K562 (cell line): ENCODE data around the gene OR14A16. TPM values are rescaled to one million over a fixed set of nuclear protein-coding genes. Genes with fewer than 3 reads are reported as not detected.

ENCODE experiments used
- ATAC-seq: fragments of 200-7000 bp; cut with Tn5 transposase; 3 replicates; pipeline ENCODE4 v1.9.1; 2020; ENCODE audit warnings: moderate library complexity
- BruUV-seq: library from RNA; stranded (reverse); fragments of 400-500 nt; replicated peaks from 2 replicates; lab custom pipeline; 2021; lab: Mats Ljungman, UMichigan
- CTCF ChIA-PET: fragments of 300-600 bp; formaldehyde crosslinking; extraction: SDS; loops from one replicate; lab custom pipeline; 2021; ENCODE audit warnings: low intra/inter-chr PET ratio; lab: Yijun Ruan, JAX
- POLR2A ChIA-PET: fragments of 300-600, 350-650 bp; sonication (Branson Sonifier 250); formaldehyde crosslinking; extraction: SDS; loops from one replicate; lab custom pipeline; 2021; ENCODE audit warnings: antibody characterized with exemption, inconsistent platforms; lab: Yijun Ruan, JAX
- DNase-seq, 4 experiments: peaks; one replicate each; pipeline versions ENCODE4 v3.0.0 to v3.0.0-alpha.2; 2011 to 2018; ENCODE audit warnings: low spot score in 3 of 4, mixed read lengths in 3 of 4; ENCODE audit errors: extremely low read depth in 1 of 4
- FAIRE-seq: peaks from 2 replicates; lab custom pipeline; 2011; peaks lifted over from hg19 to GRCh38; lab: Jason Lieb, UNC
- H2AFZ ChIP-seq: 2 replicates; pipeline ENCODE4 v1.6.0; 2011; ENCODE audit warnings: low read depth, low read length, control low read depth, inconsistent platforms
- H3K27ac ChIP-seq: fragments of 200-600 bp; 3 replicates; pipeline ENCODE4 v1.8.0; 2011; ENCODE audit warnings: low read depth, mild to moderate bottlenecking, control low read depth, inconsistent platforms, low read length, moderate library complexity, mixed read lengths; ENCODE audit errors: extremely low read depth
- H3K27me3 ChIP-seq, 2 experiments: fragments of 300-600 bp in 1 of 2; 2 replicates in 1 of 2; 3 replicates in 1 of 2; pipeline versions ENCODE4 v1.6.0 to v1.8.0; 2011; ENCODE audit warnings: inconsistent platforms in 2 of 2, low read length in 2 of 2, mild to moderate bottlenecking in 1 of 2, mixed read lengths in 1 of 2, moderate library complexity in 1 of 2; ENCODE audit not compliant: control insufficient read depth in 2 of 2, insufficient read depth in 2 of 2
- H3K36me3 ChIP-seq: fragments of 300-600 bp; 3 replicates; pipeline ENCODE4 v1.8.0; 2011; ENCODE audit warnings: mild to moderate bottlenecking, low read length, inconsistent platforms; ENCODE audit not compliant: control insufficient read depth, insufficient read depth
- H3K4me1 ChIP-seq, 2 experiments: fragments of 200-600 bp in 1 of 2; replicated peaks in 1 of 2; 2 replicates in 1 of 2; 3 replicates in 1 of 2; pipeline versions ENCODE4 v1.5.1 to v1.8.0; 2011; ENCODE audit warnings: inconsistent platforms in 2 of 2, low read length in 2 of 2, mild to moderate bottlenecking in 1 of 2, mixed read lengths in 1 of 2, moderate library complexity in 1 of 2; ENCODE audit not compliant: control insufficient read depth in 2 of 2, insufficient read depth in 2 of 2
- H3K4me2 ChIP-seq: 2 replicates; pipeline ENCODE4 v1.6.1; 2011; ENCODE audit warnings: low read length, control low read depth, inconsistent platforms, mixed read lengths; ENCODE audit not compliant: insufficient read depth
- H3K4me3 ChIP-seq: fragments of 200-600 bp; sonication (generic), shearing (Covaris generic); 2 replicates; pipeline ENCODE4 v1.5.1; 2016; ENCODE audit warnings: control low read depth, inconsistent platforms
- H3K79me2 ChIP-seq: fragments of 200-600 bp; 3 replicates; pipeline ENCODE4 v1.8.0; 2011; ENCODE audit warnings: low read length, inconsistent platforms; ENCODE audit not compliant: control insufficient read depth, insufficient read depth
- H3K9ac ChIP-seq, 2 experiments: 2 replicates each; pipeline versions ENCODE4 v1.6.0 to v1.6.1; 2011; ENCODE audit warnings: low read depth in 2 of 2, low read length in 2 of 2, control low read depth in 1 of 2, inconsistent platforms in 1 of 2, mild to moderate bottlenecking in 1 of 2, mixed read lengths in 1 of 2; ENCODE audit not compliant: insufficient read depth in 1 of 2
- H3K9me1 ChIP-seq: one replicate; pipeline ENCODE4 v1.6.0; 2011; ENCODE audit warnings: inconsistent platforms, mild to moderate bottlenecking, low read length, moderate library complexity; ENCODE audit not compliant: control insufficient read depth, insufficient read depth
- H3K9me3 ChIP-seq: replicated peaks from 2 replicates; pipeline ENCODE4 v1.5.1; 2011; ENCODE audit warnings: low read depth, low read length, inconsistent platforms; ENCODE audit not compliant: control insufficient read depth, insufficient read depth
- H4K20me1 ChIP-seq: replicated peaks from 2 replicates; pipeline ENCODE4 v1.6.1; 2011; ENCODE audit warnings: low read length, inconsistent platforms, mixed read lengths; ENCODE audit not compliant: control insufficient read depth, insufficient read depth
- ATF1 ChIP-seq, 2 experiments: fragments of 450-650 bp in 1 of 2; IDR thresholded peaks; 2 replicates each; pipeline ENCODE4 v1.6.1; 2016; ENCODE audit warnings: missing compliant biosample characterization in 1 of 2, missing genetic modification characterization in 1 of 2
- ATF4 ChIP-seq: fragments of 450-650 bp; formaldehyde crosslinking; IDR thresholded peaks from 2 replicates; pipeline ENCODE4 v1.4.0; 2022; ENCODE audit warnings: mild to moderate bottlenecking, moderate library complexity
- BRD4 ChIP-seq: fragments of 200-600 bp; sonication (generic); IDR thresholded peaks from 2 replicates; pipeline ENCODE4 v1.6.1; 2017; ENCODE audit warnings: inconsistent platforms
- CBFA2T3 ChIP-seq: fragments of 450-650 bp; IDR thresholded peaks from 2 replicates; pipeline ENCODE4 v1.6.1; 2017
- CTBP1 ChIP-seq: fragments of 450-650 bp; IDR thresholded peaks from 2 replicates; pipeline ENCODE4 v1.6.1; 2016; ENCODE audit warnings: borderline replicate concordance
- CTCF ChIP-seq, 3 experiments: IDR thresholded peaks in 2 of 3; conservative IDR thresholded peaks in 1 of 3; 2 replicates each; pipeline ENCODE4 v1.5.1; 2011 to 2012; ENCODE audit warnings: low read length in 3 of 3, mild to moderate bottlenecking in 3 of 3, control low read depth in 2 of 3, improper control_type of control experiment in 1 of 3, inconsistent platforms in 1 of 3, low read depth in 1 of 3, mixed read lengths in 1 of 3, moderate library complexity in 1 of 3; ENCODE audit not compliant: insufficient read depth in 2 of 3
- ELF2 ChIP-seq: fragments of 250-450 bp; sonication (Bioruptor Pico); IDR thresholded peaks from 2 replicates; pipeline ENCODE4 v1.5.0; 2021; ENCODE audit warnings: mild to moderate bottlenecking
- FOXP1 ChIP-seq: sonication (generic); formaldehyde crosslinking; IDR thresholded peaks from 2 replicates; pipeline ENCODE4 v1.8.0; 2022; ENCODE audit warnings: mild to moderate bottlenecking, missing genetic modification reagents
- GTF2A2 ChIP-seq: IDR thresholded peaks from 2 replicates; pipeline ENCODE4 v1.6.1; 2016; ENCODE audit warnings: mild to moderate bottlenecking, missing genetic modification characterization, missing compliant biosample characterization
- NFE2 ChIP-seq: IDR thresholded peaks from 2 replicates; pipeline ENCODE4 v1.6.1; 2014; ENCODE audit warnings: antibody characterized with exemption, low read depth
- NONO ChIP-seq, 2 experiments: fragments of 200-400 bp in 1 of 2; fragments of 450-650 bp in 1 of 2; formaldehyde crosslinking in 1 of 2; IDR thresholded peaks; 2 replicates each; pipeline ENCODE4 v1.6.1; 2017; ENCODE audit warnings: low read depth in 2 of 2, mild to moderate bottlenecking in 2 of 2, moderate library complexity in 2 of 2, low read length in 1 of 2
- NUFIP1 ChIP-seq: fragments of 450-650 bp; IDR thresholded peaks from 2 replicates; pipeline ENCODE4 v1.6.1; 2018; ENCODE audit not compliant: partially characterized antibody
- POLR2H ChIP-seq: IDR thresholded peaks from 2 replicates; pipeline ENCODE4 v1.6.1; 2016; ENCODE audit warnings: missing genetic modification characterization, low read depth, mild to moderate bottlenecking, control low read depth, missing compliant biosample characterization, moderate library complexity
- RBFOX2 ChIP-seq: fragments of 200-400 bp; formaldehyde crosslinking; IDR thresholded peaks from 2 replicates; pipeline ENCODE4 v1.6.1; 2017; ENCODE audit warnings: low read depth, mild to moderate bottlenecking, low read length, moderate library complexity
- SMC3 ChIP-seq: conservative IDR thresholded peaks from 2 replicates; pipeline ENCODE4 v1.6.1; 2011; ENCODE audit warnings: low read depth, low read length, improper control_type of control experiment; ENCODE audit not compliant: insufficient read depth
- ZNF644 ChIP-seq: fragments of 200-800 bp; sonication (Bioruptor generic); IDR thresholded peaks from 2 replicates; pipeline ENCODE4 v1.6.1; 2016; ENCODE audit warnings: low read depth, missing genetic modification characterization, missing compliant biosample characterization
- ZNF780A ChIP-seq: fragments of 250-450 bp; sonication (Bioruptor Pico); IDR thresholded peaks from 2 replicates; pipeline ENCODE4 v1.5.0; 2021; ENCODE audit warnings: mild to moderate bottlenecking
- WGBS: fragments of 100-300 bp; shearing (Covaris generic); methylation state at CpG from one replicate; pipeline ENCODE4 v1.1.6; 2016; ENCODE audit warnings: low coverage, mixed read lengths; ENCODE audit not compliant: insufficient coverage; ENCODE audit errors: missing lambda C conversion rate; 5-methylcytosine and 5-hydroxymethylcytosine counted together
- in situ Hi-C: fragments of 300-500 bp; cut with MboI; formaldehyde crosslinking; loops from 4 replicates; pipeline ENCODE4 v1.15.0; 2018; ENCODE audit warnings: inconsistent platforms, mixed read lengths
- intact Hi-C: fragments of 100-400 bp; cut with micrococcal nuclease; formaldehyde crosslinking; loops from 2 replicates; pipeline ENCODE4 v1.14.2; 2022
- polyA plus RNA-seq, 8 experiments: library from polyadenylated mRNA; depleted of rRNA in 4 of 8; stranded (reverse) in 5 of 8; unstranded in 3 of 8; fragments of >200 nt; fragmentation: Nextera tagmentation in 2 of 8; fragmentation: Illumina TruSeq in 1 of 8; extraction: Ambion mirVana in 2 of 8; extraction: Trizol in 1 of 8; gene quantifications; 2 replicates each; pipeline versions ENCODE4 v1.2.1 to v1.2.3, GENCODE V29; 2011 to 2014; ENCODE audit warnings: inconsistent platforms in 1 of 8, missing spikeins in 1 of 8
- total RNA-seq, 7 experiments: library from RNA; depleted of rRNA in 6 of 7; stranded (reverse); fragments of >200 nt in 6 of 7; fragmentation: Illumina TruSeq in 2 of 7; extraction: Trizol in 2 of 7; gene quantifications; 2 replicates each; pipeline versions ENCODE4 v1.2.1 to v1.2.3, GENCODE V29; 2011 to 2021; ENCODE audit warnings: low replicate concordance in 1 of 7

OR14A16 gene
- total and polyA plus RNA-seq, 9 of the 15 experiments (the other 6 are each of a cell fraction or from before 2014, with no cell fraction given), result not detected

DNA sequence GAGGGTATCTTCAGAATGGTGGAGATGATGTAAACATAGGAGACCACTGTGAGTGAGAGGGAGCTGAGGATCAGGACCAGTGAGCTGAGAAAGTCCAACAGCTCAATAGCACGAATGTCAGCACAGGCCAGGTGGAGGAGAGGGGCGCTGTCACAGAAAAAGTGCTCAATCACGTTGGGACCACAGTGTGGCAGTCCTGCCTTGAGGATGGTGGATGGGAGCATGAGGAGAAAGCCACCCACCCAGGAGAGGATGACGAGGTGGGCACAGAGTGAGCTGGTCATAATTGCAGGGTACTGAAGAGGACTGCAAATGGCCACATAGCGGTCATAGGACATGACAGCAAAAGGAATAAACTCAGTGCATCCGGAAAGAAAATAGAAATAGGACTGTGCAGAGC is 9.7 kb upstream of the OR14A16 start:
- 1% methylated on average over 6 of the region's 6 CpGs for WGBS
- H3K9me3 ChIP-seq, result no peaks in the 10 kb centered on the region
- H3K36me3 ChIP-seq, result no peaks in the 10 kb centered on the region
- no peaks in the 10 kb centered on the region for H4K20me1 ChIP-seq
- in situ Hi-C loops, result no loop called here
- H3K27me3 ChIP-seq, result peaks cover 0 to 14% of the 10 kb centered on the region in 2 experiments; a peak in 1 of 5 replicates
- no TSS peak for BruUV-seq
- H3K9ac ChIP-seq, result no peak overlapping the region
- CTCF ChIA-PET, result interaction anchor here (1.2 to 1.9 kb wide), 2 partner anchors 81 to 974 kb away, joined by 3 to 5 read pairs; no protein-coding TSS in a partner anchor
- POLR2A ChIA-PET, result interaction anchor here (0.6 to 1.0 kb wide), 5 partner anchors 10 to 35 kb away, joined by 3 to 5 read pairs (median 3); partner anchors contain the start of gene TRIM58
- FAIRE-seq (peak; percentile 54), ATAC-seq (peak; percentile 91), DNase-seq (peak in 2 of 4 experiments; percentile 39 to 55)
- no peaks in the 10 kb centered on the region for H3K9me1 ChIP-seq
- no peak overlapping the region for H3K4me2 ChIP-seq
- H3K79me2 ChIP-seq, result no peaks in the 10 kb centered on the region
- H3K4me1 ChIP-seq, result no peaks in the 10 kb centered on the region
- intact Hi-C loops, result loop anchor here (2.0 to 10.0 kb wide), 4 partner anchors 23 to 974 kb away; partner anchors contain the start of gene TRIM58
- H3K4me3 ChIP-seq, result no peak overlapping the region
- no peak overlapping the region for H2AFZ ChIP-seq
- no peak overlapping the region for H3K27ac ChIP-seq
- TF ChIP-seq ZNF644 (tag), result no peak
- TF ChIP-seq ZNF780A, result no peak
- no peak for TF ChIP-seq BRD4
- TF ChIP-seq NONO (IDR thresholded peaks at IDR 0.05; ENCODE audit: low read depth in 2 of 2, low read length in 1 of 2), result no peak
- TF ChIP-seq CTBP1, result peak; percentile 29; the same call in 1 of the 2 replicates
- peak; percentile 51; the same call in 1 of the 2 replicates for TF ChIP-seq NFE2
- TF ChIP-seq FOXP1, result no peak
- peak; percentile 64 to 95 (median 87) for TF ChIP-seq CTCF (IDR thresholded peaks at IDR 0.05 in 2 of 3, conservative IDR thresholded peaks at IDR 0.05 in 1 of 3; ENCODE audit: insufficient read depth in 2 of 3, low read depth in 1 of 3, low read length in 3 of 3)
- TF ChIP-seq POLR2H (tag), result no peak
- TF ChIP-seq GTF2A2 (tag), result no peak
- no peak for TF ChIP-seq ATF4 (CRISPR knock-in tag)
- TF ChIP-seq RBFOX2, result no peak
- TF ChIP-seq CBFA2T3, result no peak
- no peak for TF ChIP-seq ELF2 (CRISPR knock-in tag)
- no peak for TF ChIP-seq ATF1 (CRISPR knock-in tag; IDR thresholded peaks at IDR 0.05)
- TF ChIP-seq ATF1 (tag; IDR thresholded peaks at IDR 0.05), result 0 out of 2 replicates have a peak, but pooled peaks have one; percentile 26
- TF ChIP-seq NUFIP1, result no peak
- peak; percentile 46; the same call in 1 of the 2 replicates for TF ChIP-seq SMC3
